GM12872 (cell line): ENCODE results near the gene ANKRD34A.

Experiments used
- TF ChIP-seq, protein P1 (sequence below): IDR thresholded peaks from 3 replicates; pipeline ENCODE4 v1.5.1; 2011; ENCODE audit warnings: low read depth, mild to moderate bottlenecking, low read length, moderate library complexity; ENCODE audit not compliant: insufficient read depth

Gene ANKRD34A

DNA sequence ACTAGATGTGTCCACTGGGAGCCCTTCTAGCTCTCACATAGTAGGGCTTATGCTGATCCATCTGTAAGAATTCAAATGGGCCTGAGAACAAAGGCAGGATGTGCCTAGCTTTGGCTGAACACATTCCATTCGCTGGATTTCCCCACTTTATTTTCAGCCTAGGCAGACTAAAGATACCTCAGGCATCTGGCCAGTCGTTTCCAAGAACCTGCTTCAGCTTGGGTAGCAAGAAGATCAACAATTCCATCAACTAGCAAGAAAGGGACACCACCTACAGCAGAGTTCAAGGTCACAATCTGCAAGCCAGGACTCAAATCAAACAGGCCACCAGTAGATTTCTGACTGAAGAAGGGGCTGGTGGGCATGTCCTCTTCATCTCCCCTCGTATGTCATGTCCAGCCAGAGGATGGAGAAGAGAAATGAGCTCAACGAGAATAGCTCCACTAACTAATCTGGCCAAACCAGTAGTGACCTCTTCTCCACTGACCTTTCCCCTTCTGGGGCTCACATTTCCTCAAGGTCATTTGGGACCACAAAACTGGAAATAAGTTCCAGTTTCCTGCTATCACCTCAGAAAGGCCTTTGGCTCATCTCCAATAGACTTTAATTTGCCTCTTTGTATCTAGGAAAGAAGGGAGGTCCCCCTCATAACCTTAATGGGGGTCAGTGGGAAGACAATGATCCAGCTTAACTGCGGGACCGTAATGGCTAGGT, 17.8 kb upstream of the ANKRD34A start:
- TF ChIP-seq, protein P1, sequence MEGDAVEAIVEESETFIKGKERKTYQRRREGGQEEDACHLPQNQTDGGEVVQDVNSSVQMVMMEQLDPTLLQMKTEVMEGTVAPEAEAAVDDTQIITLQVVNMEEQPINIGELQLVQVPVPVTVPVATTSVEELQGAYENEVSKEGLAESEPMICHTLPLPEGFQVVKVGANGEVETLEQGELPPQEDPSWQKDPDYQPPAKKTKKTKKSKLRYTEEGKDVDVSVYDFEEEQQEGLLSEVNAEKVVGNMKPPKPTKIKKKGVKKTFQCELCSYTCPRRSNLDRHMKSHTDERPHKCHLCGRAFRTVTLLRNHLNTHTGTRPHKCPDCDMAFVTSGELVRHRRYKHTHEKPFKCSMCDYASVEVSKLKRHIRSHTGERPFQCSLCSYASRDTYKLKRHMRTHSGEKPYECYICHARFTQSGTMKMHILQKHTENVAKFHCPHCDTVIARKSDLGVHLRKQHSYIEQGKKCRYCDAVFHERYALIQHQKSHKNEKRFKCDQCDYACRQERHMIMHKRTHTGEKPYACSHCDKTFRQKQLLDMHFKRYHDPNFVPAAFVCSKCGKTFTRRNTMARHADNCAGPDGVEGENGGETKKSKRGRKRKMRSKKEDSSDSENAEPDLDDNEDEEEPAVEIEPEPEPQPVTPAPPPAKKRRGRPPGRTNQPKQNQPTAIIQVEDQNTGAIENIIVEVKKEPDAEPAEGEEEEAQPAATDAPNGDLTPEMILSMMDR, result no peak

DNA sequence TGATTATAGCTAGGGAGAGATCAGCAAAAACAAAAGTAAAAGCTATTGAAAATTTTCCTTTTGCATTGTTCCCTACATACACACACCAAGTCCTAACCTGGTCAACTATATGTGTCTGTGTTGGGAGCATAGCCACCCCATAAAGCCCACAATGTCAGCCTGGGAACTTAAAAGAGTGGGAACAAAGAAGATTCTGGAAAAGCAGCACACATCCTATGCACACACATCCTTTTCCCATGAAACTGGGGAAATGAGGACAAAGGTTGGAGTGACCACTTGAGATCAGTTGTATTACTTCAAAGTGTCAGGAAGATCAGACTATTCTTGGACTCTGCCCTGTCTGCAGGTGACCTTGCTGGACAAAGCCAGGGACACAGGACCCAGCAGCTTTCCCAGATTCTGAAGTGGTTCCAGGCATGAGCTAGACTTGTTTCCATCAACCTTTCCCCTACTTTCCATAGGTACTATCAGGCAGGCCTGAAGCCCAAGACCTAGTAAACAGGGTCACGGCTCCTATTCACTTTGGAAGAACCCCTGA, 16.2 kb upstream of the ANKRD34A start:
- TF ChIP-seq, protein P1, result no peak

DNA sequence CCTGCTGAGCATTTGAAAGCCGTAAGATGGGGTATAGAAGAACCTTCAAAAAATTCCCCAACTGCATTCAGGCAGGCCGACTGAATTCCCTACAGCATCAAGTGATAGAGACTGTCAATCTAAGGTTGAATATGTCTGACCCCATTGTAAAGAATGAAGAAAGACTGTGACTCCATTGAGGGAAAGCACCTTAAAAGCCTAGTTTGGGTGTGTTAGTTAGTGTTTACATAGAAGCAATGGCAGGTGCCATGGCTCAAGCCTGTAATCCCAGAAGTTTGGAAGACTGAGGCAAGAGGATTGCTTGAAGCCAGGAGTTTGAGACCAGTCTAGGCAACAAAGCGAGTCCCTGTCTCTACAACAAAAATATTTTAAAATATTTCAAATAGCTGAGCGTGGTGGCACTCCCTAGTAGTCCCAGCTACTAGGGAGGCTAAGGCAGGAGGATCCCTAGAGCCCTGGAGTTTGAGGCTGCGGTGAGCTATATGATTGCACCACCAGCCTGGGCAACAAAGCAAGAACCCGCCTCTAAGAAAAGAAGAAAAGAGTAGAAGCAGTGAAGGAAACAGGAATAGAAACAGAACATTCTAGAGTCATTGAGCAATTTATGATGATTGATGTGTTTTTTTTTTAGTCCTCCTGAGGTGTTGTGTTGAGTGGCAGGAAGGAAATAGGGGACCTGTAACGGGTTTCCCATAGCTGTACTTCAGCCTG, 15.5 kb upstream of the ANKRD34A start:
- TF ChIP-seq, protein P1, result no peak

DNA sequence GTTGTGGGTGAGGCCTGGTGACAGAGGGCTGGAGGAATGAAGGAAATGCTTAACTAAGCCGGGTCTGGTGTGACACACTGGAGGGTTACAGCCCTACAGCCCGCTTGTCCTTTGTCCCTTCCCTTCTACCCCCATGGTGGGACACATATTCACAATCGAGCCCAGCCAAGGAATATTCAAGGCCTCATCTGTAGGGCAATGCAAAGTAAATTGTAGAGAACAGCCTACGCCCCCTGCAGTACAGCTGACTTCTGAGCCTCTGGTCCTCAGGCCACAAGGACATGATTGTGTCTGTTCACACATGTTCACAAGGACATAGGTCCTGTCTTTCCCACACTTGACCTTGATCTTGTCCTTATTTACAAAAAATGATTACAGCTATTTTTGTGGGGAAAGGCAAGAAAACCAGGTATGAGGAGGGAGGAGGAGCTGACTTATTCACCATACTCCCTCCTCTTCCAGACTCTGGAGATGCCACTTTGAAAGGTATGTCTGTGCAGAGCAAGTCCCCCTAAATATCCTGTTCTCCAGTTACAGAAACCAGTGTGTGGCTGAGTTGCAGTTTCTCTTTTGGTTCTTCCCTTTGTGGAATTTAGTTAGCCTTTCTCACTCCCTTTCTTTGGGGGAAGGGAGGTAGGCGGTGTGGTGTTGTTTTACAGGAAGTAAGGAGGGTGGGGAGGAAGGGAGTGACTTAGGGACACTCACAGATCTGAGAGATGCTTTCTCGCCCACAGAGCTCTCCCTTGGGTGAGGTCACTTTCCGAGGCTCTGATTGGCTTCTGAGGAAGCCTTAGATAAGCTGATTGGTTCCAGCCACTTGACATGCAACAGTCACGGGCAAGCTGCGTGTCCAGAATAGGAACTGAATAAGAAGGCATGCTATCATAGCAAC, 14.7 kb upstream of the ANKRD34A start:
- TF ChIP-seq, protein P1, result peak; percentile 45; the same call in 2 of the 3 replicates

DNA sequence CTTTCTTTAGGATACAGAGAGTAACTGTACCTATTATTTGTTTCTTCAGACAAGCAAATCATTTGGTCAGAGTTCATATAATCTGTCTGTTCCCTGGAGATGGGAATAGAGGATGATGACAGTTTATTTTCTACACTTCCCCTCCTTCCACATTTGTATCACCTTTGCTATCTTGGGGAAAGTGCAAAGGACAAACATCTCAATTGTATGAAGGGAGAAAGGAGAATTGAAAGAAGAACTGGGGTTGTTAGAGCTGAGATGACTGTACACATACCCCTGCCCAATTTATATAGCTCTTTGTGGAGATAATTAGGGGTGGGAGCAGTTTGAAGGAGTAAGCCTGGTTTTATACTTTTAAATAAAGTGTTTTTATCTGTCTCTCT, 14.1 kb upstream of the ANKRD34A start:
- TF ChIP-seq, protein P1, result no peak

DNA sequence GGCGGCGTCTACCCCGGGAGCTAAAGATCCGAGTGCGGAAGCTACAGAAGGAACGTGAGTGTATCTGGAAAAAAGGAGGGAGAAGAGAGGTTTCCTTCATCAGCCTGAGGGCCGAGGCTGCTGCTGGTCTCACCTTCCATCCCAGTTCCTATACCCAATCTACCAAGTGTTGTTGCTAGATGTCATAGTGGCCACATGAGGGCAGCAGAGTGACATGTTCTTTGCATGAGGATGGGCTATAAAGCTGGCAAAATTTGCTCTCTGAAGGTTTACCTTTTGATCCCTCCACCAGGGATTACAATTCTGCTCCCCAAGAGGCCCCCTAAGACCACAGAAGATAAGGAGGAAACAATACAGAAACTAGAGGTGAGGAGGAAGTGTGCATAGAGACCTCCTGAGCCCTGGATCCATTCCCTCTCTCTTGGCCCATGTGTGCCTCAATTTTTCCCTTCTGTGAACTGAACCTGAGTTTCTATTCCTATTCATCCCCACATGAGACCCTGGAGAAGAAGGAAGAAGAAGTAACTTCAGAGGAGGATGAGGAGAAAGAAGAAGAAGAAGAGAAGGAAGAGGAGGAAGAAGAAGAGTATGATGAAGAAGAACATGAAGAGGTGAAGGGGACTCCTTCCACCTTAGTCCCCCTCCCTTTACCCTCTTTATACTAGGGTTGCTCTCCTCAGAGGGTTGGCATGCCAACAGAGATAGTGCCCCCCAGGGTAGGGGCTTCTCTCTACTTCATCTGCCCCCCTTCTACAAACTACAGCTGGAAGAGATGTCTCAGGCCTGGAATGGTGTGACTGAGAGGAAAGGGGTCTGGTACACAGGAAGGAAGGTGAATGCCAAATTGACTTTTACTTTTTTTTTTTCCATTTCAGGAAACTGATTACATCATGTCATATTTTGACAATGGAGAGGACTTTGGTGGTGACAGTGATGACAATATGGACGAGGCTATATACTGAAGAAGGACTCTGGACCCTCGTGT, 13.4 kb upstream of the ANKRD34A start:
- TF ChIP-seq, protein P1, result peak; percentile 84
